ENCODE data around the gene SATL1. TPM values are rescaled to one million over a fixed set of nuclear protein-coding genes. Genes with fewer than 3 reads are reported as not detected.
A peak's percentile ranks its signal among the peaks of the same experiment; 100 is the strongest.
"Not testable (repeated sequence)": the region's sequence is repeated elsewhere in the genome, so short reads cannot be mapped to it uniquely, and the experiment has no call there.

The SATL1 gene
- total RNA-seq, 2 donors from 2014 or later: not detected

DNA sequence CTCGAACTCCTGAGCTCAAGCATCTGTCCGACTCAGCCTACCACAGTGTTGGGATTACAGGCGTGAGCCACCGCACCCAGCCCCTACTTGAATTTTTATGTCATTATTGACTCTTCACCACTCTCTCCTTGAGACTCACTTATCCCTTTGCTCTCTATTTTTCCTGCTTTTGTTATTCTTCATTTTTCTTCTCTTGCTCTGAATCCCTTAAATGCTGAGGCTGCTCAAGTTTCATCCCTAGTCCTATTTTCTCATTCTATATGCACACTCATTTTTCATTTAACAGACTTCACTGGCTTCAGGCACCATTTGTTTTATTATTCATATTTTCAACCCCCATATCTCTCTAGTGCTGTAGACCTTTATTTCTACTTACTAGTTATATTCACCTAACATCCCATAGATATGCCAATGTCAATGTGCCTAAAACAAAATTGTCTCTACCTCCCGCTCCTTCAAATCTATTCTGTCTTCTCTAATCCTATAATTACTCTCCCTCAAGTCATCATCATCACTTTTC, 154.2 kb downstream of the SATL1 start:
- H3K27ac ChIP-seq: no peak overlapping the region
- no peaks in the 10 kb centered on the region for H3K9me3 ChIP-seq
- H3K27me3 ChIP-seq: no peaks in the 10 kb centered on the region
- DNase-seq (no peak), ATAC-seq (no peak)
- no peaks in the 10 kb centered on the region for H3K36me3 ChIP-seq (replicated peaks in 1 of 2; ENCODE audit: insufficient read depth in 1 of 2, low read depth in 2 of 2)
- WGBS, 2 donors: 81 to 99% methylated on average over 4 to 5 of the region's 5 CpGs
- no peak for TF ChIP-seq POLR2A (IDR thresholded peaks at IDR 0.05)
- TF ChIP-seq, protein P1, sequence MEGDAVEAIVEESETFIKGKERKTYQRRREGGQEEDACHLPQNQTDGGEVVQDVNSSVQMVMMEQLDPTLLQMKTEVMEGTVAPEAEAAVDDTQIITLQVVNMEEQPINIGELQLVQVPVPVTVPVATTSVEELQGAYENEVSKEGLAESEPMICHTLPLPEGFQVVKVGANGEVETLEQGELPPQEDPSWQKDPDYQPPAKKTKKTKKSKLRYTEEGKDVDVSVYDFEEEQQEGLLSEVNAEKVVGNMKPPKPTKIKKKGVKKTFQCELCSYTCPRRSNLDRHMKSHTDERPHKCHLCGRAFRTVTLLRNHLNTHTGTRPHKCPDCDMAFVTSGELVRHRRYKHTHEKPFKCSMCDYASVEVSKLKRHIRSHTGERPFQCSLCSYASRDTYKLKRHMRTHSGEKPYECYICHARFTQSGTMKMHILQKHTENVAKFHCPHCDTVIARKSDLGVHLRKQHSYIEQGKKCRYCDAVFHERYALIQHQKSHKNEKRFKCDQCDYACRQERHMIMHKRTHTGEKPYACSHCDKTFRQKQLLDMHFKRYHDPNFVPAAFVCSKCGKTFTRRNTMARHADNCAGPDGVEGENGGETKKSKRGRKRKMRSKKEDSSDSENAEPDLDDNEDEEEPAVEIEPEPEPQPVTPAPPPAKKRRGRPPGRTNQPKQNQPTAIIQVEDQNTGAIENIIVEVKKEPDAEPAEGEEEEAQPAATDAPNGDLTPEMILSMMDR (IDR thresholded peaks at IDR 0.05): no peak
- H3K4me3 ChIP-seq: no peak overlapping the region
- intact Hi-C loops (cut with DNase I): no loop called here
- H3K4me1 ChIP-seq: no peaks in the 10 kb centered on the region

DNA sequence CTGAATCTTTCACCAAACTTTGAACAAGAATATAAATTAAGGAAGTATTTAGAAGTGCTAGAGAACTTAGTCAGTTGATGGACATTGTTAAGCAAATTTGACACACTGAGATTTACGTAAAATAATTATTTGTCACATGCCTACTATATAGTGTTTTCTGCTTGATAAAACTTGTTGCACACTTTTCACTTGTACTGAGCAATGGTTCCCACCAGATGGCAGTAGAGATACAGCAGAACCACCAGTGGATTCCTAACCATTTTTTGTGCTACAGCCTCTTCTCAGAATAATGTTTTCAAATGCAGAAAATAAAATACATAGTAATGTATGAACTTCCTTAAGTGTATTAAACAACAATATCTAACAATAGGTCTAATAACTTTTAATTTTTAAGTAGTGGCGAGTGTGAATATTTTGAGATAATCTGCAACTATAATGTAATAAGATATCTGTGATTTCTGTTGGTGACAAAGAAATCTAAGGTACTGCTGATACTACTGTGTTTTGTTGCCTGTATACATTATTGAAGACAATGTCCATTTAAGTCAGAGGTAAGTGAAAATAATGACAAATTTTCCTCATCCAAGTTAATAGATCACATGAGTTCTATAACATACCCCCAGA, 158.7 kb downstream of the SATL1 start:
- H3K4me3 ChIP-seq: no peak overlapping the region
- TF ChIP-seq, protein P1 (IDR thresholded peaks at IDR 0.05): peak; percentile 34 to 60 (median 46)
- TF ChIP-seq POLR2A (IDR thresholded peaks at IDR 0.05): no peak
- intact Hi-C loops (cut with DNase I): no loop called here
- ATAC-seq (no peak), DNase-seq (peak; percentile 3 to 25 (median 18))
- H3K9me3 ChIP-seq: no peaks in the 10 kb centered on the region
- no peak overlapping the region for H3K27ac ChIP-seq
- no peaks in the 10 kb centered on the region for H3K36me3 ChIP-seq (replicated peaks in 1 of 2; ENCODE audit: insufficient read depth in 1 of 2, low read depth in 2 of 2)
- no peaks in the 10 kb centered on the region for H3K27me3 ChIP-seq
- H3K4me1 ChIP-seq: no peaks in the 10 kb centered on the region
- WGBS, 2 donors: 63 to 70% methylated on average over 2 of the region's 2 CpGs

DNA sequence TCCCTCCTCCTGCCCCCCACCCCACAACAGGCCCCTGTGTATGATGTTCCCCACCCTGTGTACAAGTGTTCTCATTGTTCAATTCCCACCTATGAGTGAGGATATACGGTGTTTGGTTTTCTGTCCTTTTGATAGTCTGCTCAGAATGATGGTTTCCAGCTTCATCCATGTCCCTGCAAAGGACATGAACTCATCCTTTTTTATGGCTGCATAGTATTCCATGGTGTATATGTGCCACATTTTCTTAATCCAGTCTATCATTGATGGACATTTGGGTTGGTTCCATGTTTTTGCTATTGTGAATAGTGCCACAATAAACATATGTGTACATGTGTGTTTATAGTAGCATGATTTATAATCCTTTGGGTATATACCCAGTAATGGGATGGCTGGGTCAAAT, 166.3 kb downstream of the SATL1 start:
- WGBS, 2 donors: 89% methylated on average over 1 of the region's 1 CpG; no CpG with 5 or more reads in 1 of the 2 donors
- ATAC-seq; H3K4me3 ChIP-seq; H3K27ac ChIP-seq; intact Hi-C loops (cut with DNase I); H3K36me3 ChIP-seq (replicated peaks in 1 of 2; ENCODE audit: insufficient read depth in 1 of 2, low read depth in 2 of 2); H3K9me3 ChIP-seq; H3K27me3 ChIP-seq; DNase-seq; H3K4me1 ChIP-seq: not testable (repeated sequence)

DNA sequence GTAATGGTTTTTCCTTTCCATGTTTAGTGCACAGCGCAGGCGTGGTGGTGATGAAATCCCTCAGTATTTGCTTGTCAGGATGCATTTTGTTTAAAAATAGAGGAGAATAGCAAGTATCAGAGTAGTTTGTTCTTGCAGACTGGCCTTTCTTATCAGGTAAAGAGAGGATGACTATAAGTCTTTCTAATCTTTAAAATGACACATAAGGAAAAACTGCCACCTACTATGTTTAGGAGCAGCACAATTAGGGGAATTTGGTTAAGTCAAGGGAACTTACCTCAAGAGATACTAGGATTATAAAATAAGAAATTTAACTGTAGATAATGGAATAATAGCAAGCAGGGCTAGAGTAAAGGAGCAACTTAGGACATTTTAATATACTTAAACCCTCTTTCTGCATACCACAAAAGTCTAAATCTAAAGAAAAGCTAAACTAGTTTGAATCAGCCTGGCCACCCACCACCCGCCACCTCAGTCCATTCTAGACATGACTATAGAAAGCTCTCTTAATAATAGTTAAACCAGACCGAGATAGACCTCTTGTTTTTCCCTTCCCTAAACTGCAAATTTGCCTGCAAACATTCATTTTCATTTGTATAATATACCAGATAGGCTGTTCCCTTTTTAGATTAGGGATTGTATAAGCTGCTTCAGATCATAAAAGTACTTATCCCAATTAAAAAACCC, 177.9 kb downstream of the SATL1 start:
- Histone ChIP-seq H3K36me3 (replicated peaks in 1 of 2; ENCODE audit: insufficient read depth in 1 of 2, low read depth in 2 of 2) (no peaks in the 10 kb centered on the region), H3K4me1 (no peaks in the 10 kb centered on the region), H3K4me3 (no peak overlapping the region), H3K27ac (no peak overlapping the region), H3K9me3 (no peaks in the 10 kb centered on the region), H3K27me3 (no peaks in the 10 kb centered on the region)
- no peak for TF ChIP-seq POLR2A (IDR thresholded peaks at IDR 0.05)
- TF ChIP-seq, protein P1 (IDR thresholded peaks at IDR 0.05): no peak
- intact Hi-C loops (cut with DNase I): no loop called here
- no peak for ATAC-seq
- 65 to 73% methylated on average over 4 of the region's 4 CpGs for WGBS, 2 donors
- no peak for DNase-seq

DNA sequence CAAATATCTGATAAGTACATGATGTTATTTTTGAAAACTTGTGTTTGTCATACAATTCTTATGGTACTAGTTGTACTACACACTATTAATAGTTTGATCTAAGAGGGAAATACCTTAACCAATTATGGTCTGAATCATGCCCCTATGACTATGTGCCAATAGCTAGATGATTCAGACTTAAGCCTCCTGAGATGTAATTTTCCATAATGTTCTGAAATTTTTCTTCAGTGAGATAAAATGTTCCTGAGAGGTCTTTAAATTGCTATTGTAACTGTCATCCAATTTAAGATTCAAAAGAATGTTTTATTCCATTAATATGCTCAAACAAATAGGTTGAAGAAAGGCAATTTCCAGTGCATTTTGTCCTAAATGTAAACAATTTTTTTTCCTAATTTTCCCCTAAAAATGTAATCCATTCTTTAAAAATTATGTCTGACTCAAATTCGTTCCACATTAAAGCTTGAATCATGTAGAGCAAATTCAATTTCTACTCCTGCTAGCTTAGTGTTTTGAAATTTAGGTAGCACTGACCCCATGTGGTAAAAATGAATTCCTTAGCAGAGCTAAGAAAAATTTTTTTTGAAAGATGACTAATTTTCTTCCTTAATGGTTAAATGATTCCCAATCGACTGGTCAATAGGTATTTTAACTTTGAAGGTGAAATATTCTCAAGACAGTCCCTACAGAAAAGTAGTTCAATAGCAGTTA, 190.8 kb downstream of the SATL1 start:
- no peaks in the 10 kb centered on the region for H3K4me1 ChIP-seq
- TF ChIP-seq, protein P1 (IDR thresholded peaks at IDR 0.05): peak in 2 of 7 experiments; percentile 11 to 20
- TF ChIP-seq POLR2A (IDR thresholded peaks at IDR 0.05): no peak
- ATAC-seq (no peak), DNase-seq (no peak)
- no peak overlapping the region for H3K4me3 ChIP-seq
- H3K27me3 ChIP-seq: no peaks in the 10 kb centered on the region
- intact Hi-C loops (cut with DNase I): no loop called here
- H3K27ac ChIP-seq: no peak overlapping the region
- H3K36me3 ChIP-seq (replicated peaks in 1 of 2; ENCODE audit: insufficient read depth in 1 of 2, low read depth in 2 of 2): no peaks in the 10 kb centered on the region
- no peaks in the 10 kb centered on the region for H3K9me3 ChIP-seq
- 46 to 50% methylated on average over 2 of the region's 2 CpGs for WGBS, 2 donors
